Type B pancreatic cell (in vitro differentiated cells): ENCODE data around the gene ATP8A2. TPM values are rescaled to one million over a fixed set of nuclear protein-coding genes. Genes with fewer than 3 reads are reported as not detected.

Experiments
- DNase-seq: peaks from one replicate; pipeline ENCODE4 v3.0.0; 2021; ENCODE audit warnings: mixed read lengths; ENCODE audit not compliant: unreplicated experiment; ENCODE audit errors: extremely low spot score
- H3K27ac Mint-ChIP-seq: 2 replicates; pipeline ENCODE4 v1.8.0; 2021; ENCODE audit warnings: mild to moderate bottlenecking, mixed read lengths
- H3K27me3 Mint-ChIP-seq: 2 replicates; pipeline ENCODE4 v1.8.0; 2021; ENCODE audit warnings: mixed read lengths
- H3K36me3 Mint-ChIP-seq: 2 replicates; pipeline ENCODE4 v1.8.0; 2021; ENCODE audit warnings: mixed read lengths
- H3K4me1 Mint-ChIP-seq: one replicate; pipeline ENCODE4 v1.8.0; 2021; ENCODE audit warnings: mixed read lengths; ENCODE audit not compliant: unreplicated experiment
- H3K4me3 Mint-ChIP-seq: 2 replicates; pipeline ENCODE4 v1.8.0; 2021; ENCODE audit warnings: mild to moderate bottlenecking, mixed read lengths
- H3K9me3 Mint-ChIP-seq: 2 replicates; pipeline ENCODE4 v1.8.0; 2021; ENCODE audit warnings: mixed read lengths
- total RNA-seq: library from RNA; stranded (reverse); gene quantifications from 2 replicates; pipeline ENCODE4 v1.2.1, GENCODE V29; 2021; ENCODE audit warnings: low replicate concordance
- TF ChIP-seq, protein P1 (sequence below): fragments of 200-600 bp; sonication (generic); conservative IDR thresholded peaks from 2 replicates; pipeline ENCODE4 v1.5.0; 2021; ENCODE audit warnings: antibody characterized with exemption, mild to moderate bottlenecking

Gene ATP8A2
- total RNA-seq, 1 donor from 2014 or later = 13.8 TPM

DNA sequence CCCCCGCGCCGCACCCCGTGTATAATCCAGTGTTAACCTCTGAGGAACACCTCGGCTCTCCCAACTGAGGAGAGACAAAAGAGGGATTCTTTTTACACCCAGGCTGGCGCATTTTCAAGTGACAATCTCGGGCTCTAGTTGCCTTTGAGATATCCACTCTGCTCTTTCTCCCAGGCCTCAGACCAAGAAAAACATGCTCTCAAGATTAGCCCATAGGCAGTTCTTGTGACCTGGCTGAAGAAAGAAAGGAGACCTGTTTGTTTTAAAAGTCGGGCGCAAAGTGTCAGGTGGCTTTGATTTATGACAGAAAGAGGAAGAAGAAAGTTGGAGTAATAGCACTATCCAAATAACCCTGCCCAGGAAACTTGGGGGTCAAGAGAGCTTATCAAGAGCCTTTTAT lies 652.8 kb downstream of the ATP8A2 start:
- Mint-ChIP-seq H3K4me3 (no peak overlapping the region), H3K4me1 (peaks cover 72% of the 10 kb centered on the region), H3K9me3 (no peaks in the 10 kb centered on the region), H3K27ac (peak overlapping the region; percentile 13), H3K36me3 (no peaks in the 10 kb centered on the region), H3K27me3 (peaks cover 6% of the 10 kb centered on the region)
- DNase-seq = no peak
- TF ChIP-seq, protein P1, sequence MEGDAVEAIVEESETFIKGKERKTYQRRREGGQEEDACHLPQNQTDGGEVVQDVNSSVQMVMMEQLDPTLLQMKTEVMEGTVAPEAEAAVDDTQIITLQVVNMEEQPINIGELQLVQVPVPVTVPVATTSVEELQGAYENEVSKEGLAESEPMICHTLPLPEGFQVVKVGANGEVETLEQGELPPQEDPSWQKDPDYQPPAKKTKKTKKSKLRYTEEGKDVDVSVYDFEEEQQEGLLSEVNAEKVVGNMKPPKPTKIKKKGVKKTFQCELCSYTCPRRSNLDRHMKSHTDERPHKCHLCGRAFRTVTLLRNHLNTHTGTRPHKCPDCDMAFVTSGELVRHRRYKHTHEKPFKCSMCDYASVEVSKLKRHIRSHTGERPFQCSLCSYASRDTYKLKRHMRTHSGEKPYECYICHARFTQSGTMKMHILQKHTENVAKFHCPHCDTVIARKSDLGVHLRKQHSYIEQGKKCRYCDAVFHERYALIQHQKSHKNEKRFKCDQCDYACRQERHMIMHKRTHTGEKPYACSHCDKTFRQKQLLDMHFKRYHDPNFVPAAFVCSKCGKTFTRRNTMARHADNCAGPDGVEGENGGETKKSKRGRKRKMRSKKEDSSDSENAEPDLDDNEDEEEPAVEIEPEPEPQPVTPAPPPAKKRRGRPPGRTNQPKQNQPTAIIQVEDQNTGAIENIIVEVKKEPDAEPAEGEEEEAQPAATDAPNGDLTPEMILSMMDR = no peak

DNA sequence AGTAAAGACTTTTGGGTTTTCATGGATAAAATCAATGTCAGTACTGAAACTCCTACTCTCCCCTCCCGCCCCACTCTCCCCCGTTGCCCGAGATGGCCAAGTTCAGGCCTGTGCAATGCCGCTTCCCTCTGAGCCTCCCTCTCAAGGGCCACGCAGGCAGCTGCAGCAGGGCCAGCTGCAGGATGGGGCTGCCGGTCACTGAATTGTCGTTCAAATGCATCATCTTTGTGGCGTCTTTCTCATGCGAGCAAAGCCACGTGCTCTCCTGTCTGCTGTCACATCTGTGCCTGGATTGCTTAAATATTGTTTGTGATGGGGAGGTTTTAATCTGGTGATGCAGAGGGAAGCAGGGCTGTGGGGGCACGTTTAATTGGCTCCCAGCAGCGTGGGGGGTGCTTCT lies 653.4 kb downstream of the ATP8A2 start:
- peaks cover 9% of the 10 kb centered on the region for H3K27me3 Mint-ChIP-seq
- no peaks in the 10 kb centered on the region for H3K36me3 Mint-ChIP-seq
- peak overlapping the region; percentile 3 for H3K27ac Mint-ChIP-seq
- TF ChIP-seq, protein P1 = no peak
- H3K4me1 Mint-ChIP-seq = peaks cover 69% of the 10 kb centered on the region
- DNase-seq = no peak
- H3K4me3 Mint-ChIP-seq = peak overlapping the region; percentile 53
- no peaks in the 10 kb centered on the region for H3K9me3 Mint-ChIP-seq

DNA sequence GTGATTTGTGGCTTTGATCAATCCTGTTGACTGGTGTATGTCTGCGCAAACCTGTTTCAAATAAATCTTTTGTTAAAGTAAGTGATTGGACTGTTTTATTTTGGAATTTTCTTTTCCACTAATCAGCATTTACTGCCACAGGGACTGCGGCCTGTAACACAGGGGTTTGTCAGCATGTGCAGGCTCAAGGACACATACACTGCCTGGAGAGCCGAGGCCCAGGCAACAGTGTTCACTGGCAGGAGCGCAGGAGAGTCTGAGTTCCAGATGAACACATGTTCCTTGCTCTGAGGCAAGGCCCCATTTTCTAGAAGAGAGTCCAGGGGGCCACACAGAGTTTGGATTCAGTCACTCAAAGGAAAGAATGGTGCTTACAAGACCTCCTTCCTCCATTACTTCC lies 654.0 kb downstream of the ATP8A2 start:
- H3K9me3 Mint-ChIP-seq = no peaks in the 10 kb centered on the region
- peak overlapping the region; percentile 3 for H3K27ac Mint-ChIP-seq
- H3K4me1 Mint-ChIP-seq = peaks cover 64% of the 10 kb centered on the region
- TF ChIP-seq, protein P1 = no peak
- DNase-seq = no peak
- H3K36me3 Mint-ChIP-seq = no peaks in the 10 kb centered on the region
- H3K4me3 Mint-ChIP-seq = no peak overlapping the region
- peaks cover 10% of the 10 kb centered on the region for H3K27me3 Mint-ChIP-seq

DNA sequence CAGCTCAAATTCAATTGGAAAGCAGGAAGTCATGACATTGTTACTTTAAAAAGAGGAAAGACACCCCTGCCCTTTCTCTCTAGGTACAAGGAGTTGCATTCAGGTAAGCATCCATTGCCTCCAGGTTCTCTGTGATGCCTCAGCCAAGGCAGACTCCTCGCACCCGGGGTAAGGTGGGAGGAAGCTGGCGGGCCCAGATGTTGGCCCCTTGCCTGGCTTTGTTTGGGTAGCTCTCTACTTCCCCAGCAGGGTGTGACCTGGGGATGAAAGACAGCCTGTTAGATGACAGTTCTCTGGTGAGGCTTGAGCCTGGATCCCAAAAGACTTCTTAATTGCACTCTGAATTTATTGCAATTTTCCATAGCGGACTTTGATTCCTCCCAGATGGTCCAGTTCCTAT lies 654.4 kb downstream of the ATP8A2 start:
- Mint-ChIP-seq H3K4me3 (peak overlapping the region; percentile 30), H3K27me3 (peaks cover 10% of the 10 kb centered on the region), H3K27ac (no peak overlapping the region), H3K9me3 (no peaks in the 10 kb centered on the region), H3K36me3 (no peaks in the 10 kb centered on the region), H3K4me1 (peaks cover 60% of the 10 kb centered on the region)
- DNase-seq = no peak
- TF ChIP-seq, protein P1 = no peak

DNA sequence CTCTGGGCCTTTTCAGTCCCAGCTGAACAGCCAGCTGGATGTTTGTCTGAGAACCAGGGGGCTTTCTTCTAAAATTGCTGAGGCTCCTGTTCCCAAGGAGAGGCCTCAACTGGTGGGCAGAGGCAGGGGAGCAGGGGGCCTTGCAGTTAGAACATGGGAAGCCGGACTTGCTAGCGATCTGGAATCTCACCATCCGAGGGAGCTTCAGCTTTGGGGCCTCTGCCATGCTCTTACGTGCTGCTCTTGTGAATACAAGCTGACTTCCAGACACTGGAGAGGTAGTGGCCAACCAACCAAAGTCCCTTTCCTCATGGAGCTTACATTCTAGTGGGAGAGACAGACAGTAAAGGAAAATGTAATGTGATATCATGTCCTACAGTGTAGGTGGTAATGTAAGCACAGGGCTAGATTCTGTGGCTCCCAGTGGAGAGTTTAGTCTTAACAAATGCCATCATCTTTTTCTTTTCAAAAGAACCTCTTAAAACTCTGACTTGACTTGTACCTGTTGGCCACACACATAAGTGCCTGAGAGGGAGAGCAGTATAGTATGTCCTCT lies 657.9 kb downstream of the ATP8A2 start:
- Mint-ChIP-seq H3K9me3 (no peaks in the 10 kb centered on the region), H3K4me1 (peaks cover 26% of the 10 kb centered on the region), H3K36me3 (no peaks in the 10 kb centered on the region), H3K4me3 (no peak overlapping the region), H3K27me3 (peaks cover 10% of the 10 kb centered on the region), H3K27ac (no peak overlapping the region)
- no peak for DNase-seq
- TF ChIP-seq, protein P1 = no peak

DNA sequence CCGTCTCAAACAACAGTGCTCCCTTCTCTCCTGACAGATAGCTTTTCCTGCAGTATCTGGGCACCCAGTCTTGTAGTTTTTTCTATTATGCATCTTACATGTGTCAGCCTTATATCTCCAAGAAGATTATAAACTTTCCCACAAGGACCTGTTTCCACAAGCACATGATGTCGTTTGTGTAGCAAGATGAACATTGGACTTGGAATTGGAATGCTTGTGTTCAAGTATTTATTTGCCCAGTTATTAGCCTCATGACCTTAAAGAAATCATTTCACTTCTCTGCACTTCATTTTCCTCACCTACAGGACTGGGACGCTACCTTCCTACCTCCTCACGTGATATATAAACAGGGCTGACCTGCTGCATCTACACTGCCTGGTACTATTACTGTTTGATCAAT lies 658.6 kb downstream of the ATP8A2 start:
- Mint-ChIP-seq H3K27me3 (peaks cover 8% of the 10 kb centered on the region), H3K4me3 (no peak overlapping the region), H3K36me3 (no peaks in the 10 kb centered on the region), H3K9me3 (no peaks in the 10 kb centered on the region), H3K27ac (no peak overlapping the region), H3K4me1 (peaks cover 21% of the 10 kb centered on the region)
- no peak for DNase-seq
- TF ChIP-seq, protein P1 = no peak
